Stimulated activated CD4-positive, alpha-beta T cell treated with anti-CD3 and anti-CD28 coated beads, Interleukin-15, amount 100 ng/mL, for 48 hours (primary cell): Measurements from ENCODE around the gene F10.
"Not testable (repeated sequence)": the region's sequence is repeated elsewhere in the genome, so short reads cannot be mapped to it uniquely, and the experiment has no call there.

Experiments used
- DNase-seq, 2 donors: peaks; one replicate each; pipeline ENCODE4 v3.0.0-alpha.2; 2020; ENCODE audit warnings: low read depth in 2 of 2

The F10 gene

GRCh38 chr13:113102302-113102701 is 20.3 kb upstream of the F10 start:
- DNase-seq = not testable (repeated sequence)

GRCh38 chr13:113102727-113103126 is 19.9 kb upstream of the F10 start:
- no peak for DNase-seq

- DNase-seq = no peak
These were observed 19.0 kb upstream of the F10 start for GRCh38 chr13:113103646-113104045.

- no peak for DNase-seq
These were observed 17.3 kb upstream of the F10 start, which contains the start of gene F7 for GRCh38 chr13:113105032-113105920. Gene F7, plus strand, starts transcription at chr13:113105791. Its CDS starts 51 bp downstream, at chr13:113105842.

- no peak for DNase-seq
These were observed 16.6 kb upstream of the F10 start for GRCh38 chr13:113105921-113106452.

GRCh38 chr13:113106711-113107351 is 15.8 kb upstream of the F10 start:
- no peak for DNase-seq

- DNase-seq = not testable (repeated sequence)
These were observed 14.1 kb upstream of the F10 start for GRCh38 chr13:113108521-113108920.

- DNase-seq = no peak
These were observed 13.2 kb upstream of the F10 start for GRCh38 chr13:113109151-113110047.

- no peak for DNase-seq
These were observed 12.3 kb upstream of the F10 start for GRCh38 chr13:113110048-113110851.

GRCh38 chr13:113110852-113111315 is 11.7 kb upstream of the F10 start:
- DNase-seq = no peak

GRCh38 chr13:113111821-113112220 is 10.8 kb upstream of the F10 start:
- not testable (repeated sequence) for DNase-seq

- not testable (repeated sequence) for DNase-seq
These were observed 10.1 kb upstream of the F10 start for GRCh38 chr13:113112475-113112874.

- no peak for DNase-seq
These were observed 9.4 kb upstream of the F10 start for GRCh38 chr13:113112893-113113845.

GRCh38 chr13:113113846-113114271 is 8.7 kb upstream of the F10 start:
- no peak for DNase-seq

- DNase-seq = no peak
These were observed 7.9 kb upstream of the F10 start for GRCh38 chr13:113114511-113115362.

GRCh38 chr13:113115363-113116205 is 7.0 kb upstream of the F10 start:
- no peak for DNase-seq

GRCh38 chr13:113116206-113116800 is 6.3 kb upstream of the F10 start:
- no peak for DNase-seq
